KOPT-K1 (cell line): ENCODE measurements around the gene H3-3A.

Experiments
- H3K27ac ChIP-seq: fragments of 200-600 bp; sonication (generic); 2 replicates; pipeline ENCODE4 v1.5.1; 2016; ENCODE audit warnings: antibody characterized with exemption, mild to moderate bottlenecking, low read depth, low read length; ENCODE audit not compliant: poor library complexity, severe bottlenecking
- H3K36me3 ChIP-seq: fragments of 200-600 bp; sonication (generic); 2 replicates; pipeline ENCODE4 v1.5.1; 2017; ENCODE audit warnings: antibody characterized with exemption, mild to moderate bottlenecking, low read length, moderate library complexity; ENCODE audit not compliant: insufficient read depth
- H3K9me3 ChIP-seq: fragments of 200-600 bp; sonication (generic); 2 replicates; pipeline ENCODE4 v1.5.1; 2017; ENCODE audit warnings: antibody characterized with exemption, low read length, mild to moderate bottlenecking; ENCODE audit not compliant: insufficient read depth, poor library complexity, severe bottlenecking

The H3-3A gene

DNA sequence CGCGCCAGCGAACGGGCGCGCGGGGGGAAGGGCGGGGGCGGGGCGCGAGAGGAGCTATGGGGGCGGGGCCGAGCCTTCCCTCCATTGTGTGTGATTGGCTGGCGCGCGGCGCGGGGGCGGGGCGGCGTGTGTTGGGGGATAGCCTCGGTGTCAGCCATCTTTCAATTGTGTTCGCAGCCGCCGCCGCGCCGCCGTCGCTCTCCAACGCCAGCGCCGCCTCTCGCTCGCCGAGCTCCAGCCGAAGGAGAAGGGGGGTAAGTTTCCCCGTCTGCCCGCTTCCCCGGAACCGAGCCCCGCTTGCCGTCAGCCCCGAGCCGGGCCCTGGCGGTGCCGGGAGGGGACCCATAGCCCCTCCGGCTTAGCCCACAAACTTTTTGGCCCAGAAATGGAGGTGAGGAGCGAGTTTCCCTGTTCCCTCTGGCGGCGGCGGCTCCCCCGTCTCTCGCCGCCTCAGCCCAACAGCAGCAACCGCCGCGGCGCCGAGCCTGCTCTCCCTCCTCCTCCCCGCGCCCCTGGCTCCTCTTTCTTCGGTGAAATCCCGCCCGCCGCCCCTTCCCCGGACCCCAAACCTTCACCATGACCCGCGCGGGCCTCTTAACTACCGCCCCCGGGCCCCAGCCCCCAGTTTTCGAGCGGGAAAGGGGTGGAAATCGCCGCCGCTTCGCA lies at the start of gene H3-3A:
H3-3A (plus strand) TSS at position 159 of the 666 bp plus-strand sequence. CDS start 1,636 bp downstream, outside the sequence.
- H3K9me3 ChIP-seq = no peaks in the 10 kb centered on the region
- peaks cover 36% of the 10 kb centered on the region for H3K36me3 ChIP-seq
- H3K27ac ChIP-seq = peak within 1 kb of the TSS; percentile 94

- H3K9me3 ChIP-seq = no peaks in the 10 kb centered on the region
- H3K27ac ChIP-seq = no peak overlapping the region
- no peaks in the 10 kb centered on the region for H3K36me3 ChIP-seq
Observed at GRCh38 chr1:226017070-226017469, 45.4 kb upstream of the H3-3A start.

DNA sequence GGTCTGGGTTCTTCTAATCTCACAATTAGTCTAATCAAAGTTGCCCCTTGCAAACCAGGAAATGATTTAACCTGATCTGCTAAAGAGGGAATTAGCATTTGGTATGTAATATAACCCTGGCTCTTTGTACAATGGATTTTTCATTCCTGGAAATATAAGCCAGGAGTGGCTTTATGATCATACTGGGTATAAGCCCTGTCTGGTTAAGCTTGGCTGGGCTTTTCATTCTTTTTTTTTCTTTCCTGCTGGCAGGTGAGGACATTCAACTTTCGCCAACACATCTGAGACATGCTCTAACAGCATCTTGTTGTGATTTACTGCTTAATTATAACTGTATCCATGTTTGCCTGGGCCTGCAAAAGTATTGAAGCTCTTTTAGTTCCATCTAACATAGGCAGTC lies 42.9 kb upstream of the H3-3A start:
- no peaks in the 10 kb centered on the region for H3K9me3 ChIP-seq
- H3K27ac ChIP-seq = no peak overlapping the region
- no peaks in the 10 kb centered on the region for H3K36me3 ChIP-seq

- Histone ChIP-seq H3K9me3 (no peaks in the 10 kb centered on the region), H3K27ac (no peak overlapping the region), H3K36me3 (no peaks in the 10 kb centered on the region)
Observed at GRCh38 chr1:226021401-226021800, 41.1 kb upstream of the H3-3A start.

- Histone ChIP-seq H3K36me3 (no peaks in the 10 kb centered on the region), H3K27ac (no peak overlapping the region)
Observed at GRCh38 chr1:226021801-226022200, 40.7 kb upstream of the H3-3A start.

DNA sequence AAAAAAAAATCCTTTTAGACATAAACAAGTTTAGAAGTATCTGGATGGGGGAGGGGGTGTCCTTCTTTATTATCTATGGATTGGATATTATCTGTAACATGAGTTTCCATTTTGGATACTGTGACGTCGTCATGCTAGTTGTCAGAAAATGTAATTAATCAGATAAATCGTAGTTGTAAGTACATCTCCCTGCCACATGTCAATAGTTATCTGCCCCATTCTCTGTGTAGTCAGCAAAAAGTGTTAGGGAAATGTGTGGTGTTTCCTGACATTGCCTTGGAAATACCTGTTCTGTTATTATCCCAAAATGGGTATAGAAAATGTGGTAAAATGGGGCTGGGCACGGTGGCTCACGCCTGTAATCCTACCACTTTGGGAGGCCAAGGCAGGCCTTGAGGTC lies 38.8 kb upstream of the H3-3A start:
- Histone ChIP-seq H3K9me3 (no peaks in the 10 kb centered on the region), H3K36me3 (no peaks in the 10 kb centered on the region)

More at GRCh38 chr1:226021801-226022200, 40.7 kb upstream of the H3-3A start:
- no peaks in the 10 kb centered on the region for H3K9me3 ChIP-seq

GRCh38 chr1:226026833-226027232 lies 35.7 kb upstream of the H3-3A start:
- Histone ChIP-seq H3K9me3 (no peaks in the 10 kb centered on the region), H3K27ac (no peak overlapping the region), H3K36me3 (no peaks in the 10 kb centered on the region)

More for the DNA sequence above, 38.8 kb upstream of the H3-3A start:
- no peak overlapping the region for H3K27ac ChIP-seq

DNA sequence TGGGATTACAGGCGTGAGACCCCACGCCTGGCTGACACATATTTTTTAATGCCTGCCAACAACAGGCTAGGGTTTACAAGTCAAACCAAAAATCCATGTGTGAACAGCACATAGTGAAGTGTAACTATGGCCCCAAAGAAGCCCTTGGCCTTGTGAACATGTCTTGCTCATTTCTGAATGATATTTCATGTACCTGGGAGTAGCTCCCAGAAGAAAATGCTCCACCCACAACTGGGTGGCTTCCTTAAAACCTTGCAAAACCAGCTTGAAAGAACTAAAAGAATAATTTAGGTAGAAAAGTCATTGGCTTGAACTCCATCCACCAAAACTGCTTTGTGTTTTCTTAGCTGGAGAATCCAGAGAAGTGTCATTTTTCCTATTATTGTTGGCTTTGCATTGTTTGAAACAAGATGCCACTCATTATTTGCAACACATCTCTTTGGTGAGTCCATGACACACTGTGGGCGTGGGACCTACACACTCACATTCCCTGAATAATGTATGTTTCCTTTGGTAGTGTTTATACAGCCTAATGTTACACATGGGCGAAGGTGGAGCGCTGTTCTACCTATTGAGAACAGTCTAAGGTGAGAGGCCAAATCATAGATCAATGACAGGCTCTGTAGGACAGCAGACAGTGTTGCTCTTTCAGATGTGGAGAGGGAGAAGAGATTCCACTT lies 34.8 kb upstream of the H3-3A start:
- Histone ChIP-seq H3K9me3 (no peaks in the 10 kb centered on the region), H3K27ac (no peak overlapping the region), H3K36me3 (no peaks in the 10 kb centered on the region)

GRCh38 chr1:226029093-226029496 lies 33.4 kb upstream of the H3-3A start:
- no peaks in the 10 kb centered on the region for H3K9me3 ChIP-seq
- H3K36me3 ChIP-seq = no peaks in the 10 kb centered on the region
- no peak overlapping the region for H3K27ac ChIP-seq

DNA sequence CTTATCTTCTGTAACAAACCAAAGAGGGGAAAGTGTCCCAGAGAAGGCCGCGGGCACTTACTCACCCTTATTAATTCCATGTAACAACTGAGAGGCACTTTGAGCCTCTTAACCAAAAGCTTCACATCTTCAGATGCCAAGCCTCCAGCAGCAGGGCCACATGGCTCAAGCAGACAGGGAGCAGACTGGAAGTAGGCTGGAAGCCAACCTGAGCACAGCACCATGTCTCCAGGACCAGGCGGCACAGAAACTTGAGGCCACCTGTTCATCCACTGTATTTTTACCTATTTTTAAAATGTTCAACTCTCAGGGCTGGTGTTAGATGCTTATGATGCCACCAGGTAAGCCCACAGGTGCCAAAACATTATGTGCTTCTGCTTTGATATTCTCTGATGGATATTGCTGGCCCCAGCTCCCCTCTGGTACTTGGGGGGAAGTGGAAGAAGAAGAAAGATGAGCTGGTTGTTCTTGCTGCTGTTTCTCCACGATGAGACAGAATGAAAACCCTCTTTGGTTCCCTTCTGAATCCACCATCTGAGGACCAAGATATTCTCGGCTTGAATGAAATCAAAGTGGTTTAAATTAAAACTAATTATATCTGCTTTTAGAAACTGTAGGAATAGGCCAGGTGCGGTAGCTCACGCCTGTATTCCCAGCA lies 32.8 kb upstream of the H3-3A start:
- Histone ChIP-seq H3K9me3 (no peaks in the 10 kb centered on the region), H3K27ac (no peak overlapping the region), H3K36me3 (no peaks in the 10 kb centered on the region)

GRCh38 chr1:226033582-226033981 lies 28.9 kb upstream of the H3-3A start:
- Histone ChIP-seq H3K36me3 (no peaks in the 10 kb centered on the region), H3K27ac (no peak overlapping the region), H3K9me3 (no peaks in the 10 kb centered on the region)

GRCh38 chr1:226033991-226034390 lies 28.5 kb upstream of the H3-3A start:
- H3K36me3 ChIP-seq = no peaks in the 10 kb centered on the region
- no peak overlapping the region for H3K27ac ChIP-seq
- H3K9me3 ChIP-seq = no peaks in the 10 kb centered on the region

GRCh38 chr1:226034482-226034881 lies 28.0 kb upstream of the H3-3A start:
- no peaks in the 10 kb centered on the region for H3K9me3 ChIP-seq
- H3K27ac ChIP-seq = no peak overlapping the region
- H3K36me3 ChIP-seq = no peaks in the 10 kb centered on the region

- Histone ChIP-seq H3K9me3 (no peaks in the 10 kb centered on the region), H3K36me3 (no peaks in the 10 kb centered on the region), H3K27ac (no peak overlapping the region)
Observed at GRCh38 chr1:226035915-226036314, 26.6 kb upstream of the H3-3A start.

DNA sequence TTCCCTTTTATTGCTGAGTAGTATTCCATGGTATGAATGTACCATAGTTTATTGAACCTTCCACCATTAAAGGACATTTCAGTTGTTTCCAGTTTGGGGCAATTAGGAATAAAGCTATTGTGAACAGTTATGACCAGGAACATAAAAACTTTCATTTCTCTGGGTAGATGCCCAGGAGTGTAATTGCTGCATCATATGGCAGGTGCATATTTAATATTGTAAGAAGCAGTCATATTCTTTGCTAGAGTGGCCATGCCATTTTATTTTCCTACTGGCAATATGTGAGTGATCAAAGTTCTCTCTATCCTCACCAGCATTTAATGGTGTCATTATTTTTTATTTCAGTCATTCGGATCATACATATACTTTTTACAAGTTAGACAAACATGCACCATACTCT lies 23.9 kb upstream of the H3-3A start:
- Histone ChIP-seq H3K36me3 (no peaks in the 10 kb centered on the region), H3K27ac (no peak overlapping the region), H3K9me3 (no peaks in the 10 kb centered on the region)
